Measurements from ENCODE around the gene EHMT2.
"Not testable (repeated sequence)": the region's sequence is repeated elsewhere in the genome, so short reads cannot be mapped to it uniquely, and the experiment has no call there.

EHMT2 gene

GRCh38 chr6:31870385-31870921, 27.0 kb downstream of the EHMT2 start:
- DNase-seq (ENCODE audit: low read depth in 2 of 2): no peak

- DNase-seq (ENCODE audit: low read depth in 2 of 2): no peak
Measured at GRCh38 chr6:31869343-31869742, 28.2 kb downstream of the EHMT2 start.

- DNase-seq (ENCODE audit: low read depth in 2 of 2): not testable (repeated sequence)
Measured at GRCh38 chr6:31868658-31868971, 28.9 kb downstream of the EHMT2 start.

GRCh38 chr6:31865205-31866118, 32.0 kb downstream of the EHMT2 start:
- DNase-seq (ENCODE audit: low read depth in 2 of 2): no peak

GRCh38 chr6:31864818-31865204, 32.7 kb downstream of the EHMT2 start:
- no peak for DNase-seq (ENCODE audit: low read depth in 2 of 2)

- DNase-seq (ENCODE audit: low read depth in 2 of 2): not testable (repeated sequence)
Measured at GRCh38 chr6:31864123-31864562, 33.4 kb downstream of the EHMT2 start.

GRCh38 chr6:31862344-31863235, 34.9 kb downstream of the EHMT2 start, which contains the start of gene NEU1:
Gene NEU1 (minus strand): TSS chr6:31862821. CDS start chr6:31862776, 45 bp downstream.
- peak; percentile 94 to 97 for DNase-seq (ENCODE audit: low read depth in 2 of 2)

GRCh38 chr6:31861919-31862343, 35.6 kb downstream of the EHMT2 start:
- no peak for DNase-seq (ENCODE audit: low read depth in 2 of 2)

- no peak for DNase-seq (ENCODE audit: low read depth in 2 of 2)
Measured at GRCh38 chr6:31861150-31861549, 36.3 kb downstream of the EHMT2 start.

- DNase-seq (ENCODE audit: low read depth in 2 of 2): no peak
Measured at GRCh38 chr6:31860349-31860748, 37.1 kb downstream of the EHMT2 start.

GRCh38 chr6:31859923-31860322, 37.6 kb downstream of the EHMT2 start:
- no peak for DNase-seq (ENCODE audit: low read depth in 2 of 2)

GRCh38 chr6:31858707-31859106, 38.8 kb downstream of the EHMT2 start:
- DNase-seq (ENCODE audit: low read depth in 2 of 2): no peak

- not testable (repeated sequence) for DNase-seq (ENCODE audit: low read depth in 2 of 2)
Measured at GRCh38 chr6:31857774-31858173, 39.7 kb downstream of the EHMT2 start.

- DNase-seq (ENCODE audit: low read depth in 2 of 2): not testable (repeated sequence)
Measured at GRCh38 chr6:31851980-31852718, 45.3 kb downstream of the EHMT2 start.

GRCh38 chr6:31851485-31851832, 46.0 kb downstream of the EHMT2 start:
- no peak for DNase-seq (ENCODE audit: low read depth in 2 of 2)

- DNase-seq (ENCODE audit: low read depth in 2 of 2): no peak
Measured at GRCh38 chr6:31850765-31851484, 46.6 kb downstream of the EHMT2 start.

- no peak for DNase-seq (ENCODE audit: low read depth in 2 of 2)
Measured at GRCh38 chr6:31847276-31847978, 50.1 kb downstream of the EHMT2 start.

- DNase-seq (ENCODE audit: low read depth in 2 of 2): no peak
Measured at GRCh38 chr6:31844507-31844906, 53.0 kb downstream of the EHMT2 start.

- DNase-seq (ENCODE audit: low read depth in 2 of 2): no peak
Measured at GRCh38 chr6:31842053-31842452, 55.4 kb downstream of the EHMT2 start.

- DNase-seq (ENCODE audit: low read depth in 2 of 2): not testable (repeated sequence)
Measured at GRCh38 chr6:31839779-31840126, 57.7 kb downstream of the EHMT2 start.

Measured in stimulated activated CD4-positive, alpha-beta T cell treated with anti-CD3 and anti-CD28 coated beads, Interleukin-1b, Interleukin-23, amount 100 ng/mL, for 4 hours (primary cell).